Endodermal cell (in vitro differentiated cells): Measurements from ENCODE around the gene SNX5. TPM values are rescaled to one million over a fixed set of nuclear protein-coding genes. Genes with fewer than 3 reads are reported as not detected.

Source experiments
- DNase-seq: peaks from one replicate; pipeline ENCODE4 v3.0.0-alpha.2; 2017
- H3K27ac ChIP-seq: 2 replicates; pipeline ENCODE4 v1.5.1; 2013; ENCODE audit warnings: mild to moderate bottlenecking, low read depth, low read length, moderate library complexity
- H3K27me3 ChIP-seq: 2 replicates; pipeline ENCODE4 v1.6.1; 2013; ENCODE audit warnings: mild to moderate bottlenecking, low read length, moderate library complexity; ENCODE audit not compliant: insufficient read depth, control insufficient read depth, poor library complexity, severe bottlenecking
- H3K36me3 ChIP-seq: 2 replicates; pipeline ENCODE4 v1.7.0; 2013; ENCODE audit warnings: mild to moderate bottlenecking, low read length, moderate library complexity; ENCODE audit not compliant: control insufficient read depth, insufficient read depth
- H3K4me1 ChIP-seq: one replicate; pipeline ENCODE4 v1.7.0; 2013; ENCODE audit warnings: low read length; ENCODE audit not compliant: control insufficient read depth, insufficient read depth
- H3K4me3 ChIP-seq: 2 replicates; pipeline ENCODE4 v1.5.1; 2013; ENCODE audit warnings: mild to moderate bottlenecking, low read length, moderate library complexity
- H3K9ac ChIP-seq: 2 replicates; pipeline ENCODE4 v1.6.1; 2013; ENCODE audit warnings: mild to moderate bottlenecking, low read length, moderate library complexity; ENCODE audit not compliant: poor library complexity, severe bottlenecking; ENCODE audit errors: extremely low read depth
- H3K9me3 ChIP-seq: 2 replicates; pipeline ENCODE4 v1.6.1; 2013; ENCODE audit warnings: mild to moderate bottlenecking, low read length, moderate library complexity; ENCODE audit not compliant: control insufficient read depth
- H3K27ac Mint-ChIP-seq: 2 replicates; pipeline ENCODE4 v1.8.0; 2020; ENCODE audit warnings: mixed read lengths
- H3K27me3 Mint-ChIP-seq: 2 replicates; pipeline ENCODE4 v1.8.0; 2021; ENCODE audit warnings: mild to moderate bottlenecking, mixed read lengths; ENCODE audit not compliant: insufficient read depth
- H3K36me3 Mint-ChIP-seq: 2 replicates; pipeline ENCODE4 v1.8.0; 2020; ENCODE audit warnings: low read depth, mixed read lengths
- H3K4me1 Mint-ChIP-seq: 2 replicates; pipeline ENCODE4 v1.8.0; 2020; ENCODE audit warnings: mixed read lengths
- H3K4me3 Mint-ChIP-seq: 2 replicates; pipeline ENCODE4 v1.8.0; 2020; ENCODE audit warnings: mild to moderate bottlenecking, moderate library complexity, mixed read lengths
- H3K9me3 Mint-ChIP-seq: 2 replicates; pipeline ENCODE4 v1.8.0; 2020; ENCODE audit warnings: mild to moderate bottlenecking, mixed read lengths
- CTCF ChIP-seq: fragments of 200-600 bp; sonication (generic); conservative IDR thresholded peaks from 2 replicates; pipeline ENCODE4 v1.5.0; 2021; ENCODE audit warnings: antibody characterized with exemption, mild to moderate bottlenecking
- WGBS, 2 experiments: methylation state at CpG; one replicate each; pipeline versions ENCODE4 v1.1.5 to v1.1.7; 2013; ENCODE audit warnings: missing lambda C conversion rate in 2 of 2, mixed read lengths in 1 of 2; ENCODE audit not compliant: insufficient coverage in 1 of 2, insufficient read length in 1 of 2; 5-methylcytosine and 5-hydroxymethylcytosine counted together
- total RNA-seq, 2 donors: library from RNA; stranded (reverse); fragmentation: NEBNext Ultra II Directional in 1 of 2; extraction: Animal tissue kit (Norgen Biotek cat#: 25700) in 1 of 2; gene quantifications; 2 replicates in 1 of 2; 3 replicates in 1 of 2; pipeline ENCODE4 v1.2.1, GENCODE V29; 2021

SNX5 gene
- total RNA-seq, 2 donors from 2014 or later = 170 to 171 TPM

GRCh38 chr20:18011951-18012645 is 43.5 kb upstream of the SNX5 start:
- no peaks in the 10 kb centered on the region for H3K4me1 ChIP-seq
- DNase-seq = no peak
- 97 to 98% methylated on average over 11 to 21 of the region's 21 CpGs for WGBS, 2 experiments
- no peak overlapping the region for H3K27ac Mint-ChIP-seq
- TF ChIP-seq CTCF = no peak
- H3K9me3 Mint-ChIP-seq = peaks cover 8% of the 10 kb centered on the region
- H3K4me1 Mint-ChIP-seq = peaks cover 13% of the 10 kb centered on the region
- no peak overlapping the region for H3K9ac ChIP-seq
- H3K36me3 Mint-ChIP-seq = peaks cover 18% of the 10 kb centered on the region
- no peak overlapping the region for H3K4me3 ChIP-seq
- no peak overlapping the region for H3K27ac ChIP-seq
- H3K9me3 ChIP-seq = no peaks in the 10 kb centered on the region
- H3K27me3 Mint-ChIP-seq = no peaks in the 10 kb centered on the region
- H3K27me3 ChIP-seq = no peaks in the 10 kb centered on the region
- H3K4me3 Mint-ChIP-seq = no peak overlapping the region
- no peaks in the 10 kb centered on the region for H3K36me3 ChIP-seq

- H3K27ac Mint-ChIP-seq = no peak overlapping the region
These were observed 42.9 kb upstream of the SNX5 start for GRCh38 chr20:18011482-18011881.

GRCh38 chr20:18009116-18009515 is 40.5 kb upstream of the SNX5 start:
- H3K27ac Mint-ChIP-seq = peak overlapping the region; percentile 24
- Histone ChIP-seq H3K27ac (no peak overlapping the region), H3K9me3 (no peaks in the 10 kb centered on the region), H3K9ac (no peak overlapping the region), H3K27me3 (no peaks in the 10 kb centered on the region), H3K4me1 (no peaks in the 10 kb centered on the region), H3K36me3 (no peaks in the 10 kb centered on the region), H3K4me3 (no peak overlapping the region)
- no peak for TF ChIP-seq CTCF
- DNase-seq = no peak
- H3K36me3 Mint-ChIP-seq = peaks cover 18% of the 10 kb centered on the region
- peaks cover 25% of the 10 kb centered on the region for H3K4me1 Mint-ChIP-seq
- H3K4me3 Mint-ChIP-seq = no peak overlapping the region
- peaks cover 8% of the 10 kb centered on the region for H3K9me3 Mint-ChIP-seq
- 93 to 94% methylated on average over 2 to 7 of the region's 7 CpGs for WGBS, 2 experiments
- H3K27me3 Mint-ChIP-seq = no peaks in the 10 kb centered on the region

More at GRCh38 chr20:18011482-18011881, 42.9 kb upstream of the SNX5 start:
- no peaks in the 10 kb centered on the region for H3K4me1 ChIP-seq
- 93 to 96% methylated on average over 13 to 14 of the region's 14 CpGs for WGBS, 2 experiments
- no peak overlapping the region for H3K27ac ChIP-seq
- no peaks in the 10 kb centered on the region for H3K9me3 ChIP-seq
- Mint-ChIP-seq H3K27me3 (no peaks in the 10 kb centered on the region), H3K36me3 (peaks cover 18% of the 10 kb centered on the region), H3K4me1 (peaks cover 16% of the 10 kb centered on the region), H3K9me3 (peaks cover 8% of the 10 kb centered on the region), H3K4me3 (no peak overlapping the region)
- TF ChIP-seq CTCF = no peak
- no peak overlapping the region for H3K4me3 ChIP-seq
- H3K27me3 ChIP-seq = no peaks in the 10 kb centered on the region
- no peak for DNase-seq
- H3K9ac ChIP-seq = no peak overlapping the region
- H3K36me3 ChIP-seq = no peaks in the 10 kb centered on the region
